ENCODE measurements around the gene EML6.

Gene EML6

GRCh38 chr2:54968561-54969218 lies 245.2 kb downstream of the EML6 start:
- TF ChIP-seq CTCF (IDR thresholded peaks at IDR 0.05; ENCODE audit: low read depth, low read length) (no peak), MAX (IDR thresholded peaks at IDR 0.05; ENCODE audit: low read depth, low read length) (no peak), MYC (IDR thresholded peaks at IDR 0.05; ENCODE audit: low read depth, low read length) (no peak), POLR2A (IDR thresholded peaks at IDR 0.05; ENCODE audit: extremely low read depth, insufficient read length) (no peak)
- DNase-seq (ENCODE audit: low read depth): no peak

GRCh38 chr2:54969295-54969939 lies 246.0 kb downstream of the EML6 start:
- no peak for DNase-seq (ENCODE audit: low read depth)
- H3K4me3 ChIP-seq (ENCODE audit: low read depth, low read length): no peak overlapping the region
- no peak for TF ChIP-seq MYC (IDR thresholded peaks at IDR 0.05; ENCODE audit: low read depth, low read length)
- no peak for TF ChIP-seq POLR2A (IDR thresholded peaks at IDR 0.05; ENCODE audit: extremely low read depth, insufficient read length)
- no peak for TF ChIP-seq CTCF (IDR thresholded peaks at IDR 0.05; ENCODE audit: low read depth, low read length)
- no peak for TF ChIP-seq MAX (IDR thresholded peaks at IDR 0.05; ENCODE audit: low read depth, low read length)

More at GRCh38 chr2:54968561-54969218, 245.2 kb downstream of the EML6 start:
- H3K4me3 ChIP-seq (ENCODE audit: low read depth, low read length): no peak overlapping the region

- no peak for DNase-seq (ENCODE audit: low read depth)
- TF ChIP-seq CTCF (IDR thresholded peaks at IDR 0.05; ENCODE audit: low read depth, low read length) (no peak), MAX (IDR thresholded peaks at IDR 0.05; ENCODE audit: low read depth, low read length) (no peak), MYC (IDR thresholded peaks at IDR 0.05; ENCODE audit: low read depth, low read length) (no peak), POLR2A (IDR thresholded peaks at IDR 0.05; ENCODE audit: extremely low read depth, insufficient read length) (no peak)
- no peak overlapping the region for H3K4me3 ChIP-seq (ENCODE audit: low read depth, low read length)
Observed at GRCh38 chr2:54969940-54970338, 246.5 kb downstream of the EML6 start.

GRCh38 chr2:54975175-54975574 lies 251.7 kb downstream of the EML6 start:
- no peak for DNase-seq (ENCODE audit: low read depth)
- TF ChIP-seq MAX (IDR thresholded peaks at IDR 0.05; ENCODE audit: low read depth, low read length): no peak
- no peak overlapping the region for H3K4me3 ChIP-seq (ENCODE audit: low read depth, low read length)

- TF ChIP-seq POLR2A (IDR thresholded peaks at IDR 0.05; ENCODE audit: extremely low read depth, insufficient read length) (no peak), MYC (IDR thresholded peaks at IDR 0.05; ENCODE audit: low read depth, low read length) (no peak), CTCF (IDR thresholded peaks at IDR 0.05; ENCODE audit: low read depth, low read length) (no peak), MAX (IDR thresholded peaks at IDR 0.05; ENCODE audit: low read depth, low read length) (no peak)
- DNase-seq (ENCODE audit: low read depth): no peak
Observed at GRCh38 chr2:54975598-54976492, 252.4 kb downstream of the EML6 start.

More at GRCh38 chr2:54975598-54976492, 252.4 kb downstream of the EML6 start:
- no peak overlapping the region for H3K4me3 ChIP-seq (ENCODE audit: low read depth, low read length)
